GM12875 (cell line): ENCODE measurements around the gene GRID1.
"Not testable (repeated sequence)": the region's sequence is repeated elsewhere in the genome, so short reads cannot be mapped to it uniquely, and the experiment has no call there.

ENCODE experiments used
- H3K4me3 ChIP-seq: one replicate; pipeline ENCODE4 v1.5.1; 2011; ENCODE audit warnings: low read depth, low read length, control low read depth
- CTCF ChIP-seq: IDR thresholded peaks from 2 replicates; pipeline ENCODE4 v1.5.1; 2011; ENCODE audit warnings: low read depth, mild to moderate bottlenecking, control low read depth, inconsistent platforms, low read length, moderate library complexity, borderline replicate concordance; ENCODE audit not compliant: insufficient read depth

Gene GRID1

GRCh38 chr10:85713885-85714284 lies 652.7 kb downstream of the GRID1 start:
- H3K4me3 ChIP-seq: no peak overlapping the region
- no peak for TF ChIP-seq CTCF

- TF ChIP-seq CTCF: no peak
- no peak overlapping the region for H3K4me3 ChIP-seq
Measured at GRCh38 chr10:85702768-85703167, 663.8 kb downstream of the GRID1 start.

- H3K4me3 ChIP-seq: not testable (repeated sequence)
Measured at GRCh38 chr10:85699066-85699465, 667.5 kb downstream of the GRID1 start.

- no peak for TF ChIP-seq CTCF
- no peak overlapping the region for H3K4me3 ChIP-seq
Measured at GRCh38 chr10:85696893-85697292, 669.7 kb downstream of the GRID1 start.

GRCh38 chr10:85682621-85683020 lies 684.0 kb downstream of the GRID1 start:
- H3K4me3 ChIP-seq: no peak overlapping the region
- no peak for TF ChIP-seq CTCF

GRCh38 chr10:85679710-85680109 lies 686.9 kb downstream of the GRID1 start:
- no peak overlapping the region for H3K4me3 ChIP-seq
- no peak for TF ChIP-seq CTCF

GRCh38 chr10:85679061-85679460 lies 687.5 kb downstream of the GRID1 start:
- no peak for TF ChIP-seq CTCF
- no peak overlapping the region for H3K4me3 ChIP-seq

- H3K4me3 ChIP-seq: no peak overlapping the region
- TF ChIP-seq CTCF: no peak
Measured at GRCh38 chr10:85674851-85675250, 691.7 kb downstream of the GRID1 start.
